Fibroblast of mammary gland (primary cell): ENCODE data around the gene LAMC3.

ENCODE experiments used
- DNase-seq: peaks from one replicate; pipeline ENCODE4 v3.0.0-alpha.2; 2010; ENCODE audit warnings: low read depth
- H3K4me3 ChIP-seq: 2 replicates; pipeline ENCODE4 v1.5.1; 2011; ENCODE audit warnings: low read depth, mild to moderate bottlenecking, low read length, moderate library complexity; ENCODE audit not compliant: control insufficient read depth
- TF ChIP-seq, protein P1 (sequence below): conservative IDR thresholded peaks from 2 replicates; pipeline ENCODE4 v1.5.1; 2011; ENCODE audit warnings: low read depth, low read length, inconsistent platforms; ENCODE audit not compliant: control insufficient read depth, insufficient read depth

The LAMC3 gene

DNA sequence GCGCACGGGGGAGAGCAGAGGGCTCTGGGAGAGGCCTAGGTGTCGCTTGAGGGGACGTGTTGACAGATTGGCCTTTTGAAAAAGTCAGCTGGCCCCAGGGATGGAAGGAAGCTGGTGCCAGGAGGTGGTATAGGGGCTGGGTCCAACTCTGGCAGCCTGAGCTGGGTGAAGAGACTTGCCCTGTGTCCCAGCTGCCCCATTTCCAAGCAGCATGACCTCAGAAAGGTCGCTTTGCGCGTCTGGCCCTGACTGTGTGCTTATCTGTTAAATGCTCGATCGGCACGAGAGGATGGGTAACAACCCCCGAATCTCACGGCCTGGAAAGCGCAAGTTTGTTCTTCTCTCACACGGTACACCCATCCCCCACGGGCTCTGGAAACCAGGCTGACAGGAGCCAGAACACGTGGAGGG, 31.2 kb upstream of the LAMC3 start:
- no peak for DNase-seq
- H3K4me3 ChIP-seq: no peak overlapping the region
- TF ChIP-seq, protein P1, sequence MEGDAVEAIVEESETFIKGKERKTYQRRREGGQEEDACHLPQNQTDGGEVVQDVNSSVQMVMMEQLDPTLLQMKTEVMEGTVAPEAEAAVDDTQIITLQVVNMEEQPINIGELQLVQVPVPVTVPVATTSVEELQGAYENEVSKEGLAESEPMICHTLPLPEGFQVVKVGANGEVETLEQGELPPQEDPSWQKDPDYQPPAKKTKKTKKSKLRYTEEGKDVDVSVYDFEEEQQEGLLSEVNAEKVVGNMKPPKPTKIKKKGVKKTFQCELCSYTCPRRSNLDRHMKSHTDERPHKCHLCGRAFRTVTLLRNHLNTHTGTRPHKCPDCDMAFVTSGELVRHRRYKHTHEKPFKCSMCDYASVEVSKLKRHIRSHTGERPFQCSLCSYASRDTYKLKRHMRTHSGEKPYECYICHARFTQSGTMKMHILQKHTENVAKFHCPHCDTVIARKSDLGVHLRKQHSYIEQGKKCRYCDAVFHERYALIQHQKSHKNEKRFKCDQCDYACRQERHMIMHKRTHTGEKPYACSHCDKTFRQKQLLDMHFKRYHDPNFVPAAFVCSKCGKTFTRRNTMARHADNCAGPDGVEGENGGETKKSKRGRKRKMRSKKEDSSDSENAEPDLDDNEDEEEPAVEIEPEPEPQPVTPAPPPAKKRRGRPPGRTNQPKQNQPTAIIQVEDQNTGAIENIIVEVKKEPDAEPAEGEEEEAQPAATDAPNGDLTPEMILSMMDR: no peak

DNA sequence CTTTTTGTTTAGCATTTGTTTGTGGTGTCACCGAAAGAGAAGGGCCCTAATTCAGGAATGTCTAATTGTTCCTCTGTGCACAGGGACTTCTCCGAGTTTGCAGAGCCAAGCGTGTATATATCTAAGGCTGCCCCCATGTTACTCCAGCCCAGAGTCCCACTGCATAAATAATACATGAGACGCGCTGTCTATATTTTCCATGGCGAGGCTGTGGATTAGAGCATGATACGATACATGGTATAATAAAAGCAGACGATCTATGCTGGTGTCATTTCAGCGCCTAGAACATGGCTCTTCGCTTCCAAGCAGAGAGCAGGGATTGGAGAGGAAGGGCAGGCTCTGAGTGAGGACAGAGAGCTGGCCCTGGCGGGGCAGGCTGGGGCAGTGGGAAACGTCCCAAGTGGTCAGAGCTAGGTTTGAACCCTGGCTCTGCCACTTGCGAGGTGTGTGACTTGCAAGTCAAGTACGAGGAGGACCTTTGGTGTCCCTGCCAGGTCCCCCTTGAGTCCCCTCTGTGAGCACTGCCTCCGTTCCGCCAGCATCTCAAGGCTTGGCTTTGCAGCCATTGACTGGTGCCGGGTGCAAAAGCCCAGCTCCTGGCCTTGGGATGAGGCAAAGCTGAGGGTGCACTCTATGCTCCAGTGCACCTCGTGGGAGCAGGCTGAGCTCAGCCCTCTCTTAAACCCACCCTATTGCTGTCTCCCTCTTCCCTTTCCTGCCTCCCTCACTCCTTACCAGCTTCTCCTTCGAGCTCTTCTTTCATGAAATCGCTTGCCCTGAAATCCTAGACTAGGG, 29.2 kb upstream of the LAMC3 start:
- TF ChIP-seq, protein P1: no peak
- no peak overlapping the region for H3K4me3 ChIP-seq
- no peak for DNase-seq

DNA sequence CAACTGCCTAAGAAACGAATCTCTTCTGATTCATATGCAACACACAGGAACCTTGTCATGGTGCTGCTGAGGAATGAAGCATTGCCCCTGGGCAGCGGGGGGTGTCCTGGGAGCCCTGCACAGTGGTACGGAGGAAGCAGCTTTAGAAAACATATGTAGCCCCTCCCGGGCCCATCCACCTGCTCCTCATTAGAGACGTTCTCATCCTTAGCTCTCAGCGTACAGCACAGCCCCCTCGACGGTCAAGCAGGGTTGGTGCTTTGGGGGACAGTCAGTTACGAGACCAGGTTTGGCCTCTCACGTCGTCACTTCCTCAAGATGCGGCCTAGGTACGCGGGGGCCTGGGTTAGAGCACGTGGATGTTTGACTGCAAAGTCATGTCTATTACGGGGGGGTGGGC, 28.4 kb upstream of the LAMC3 start:
- no peak overlapping the region for H3K4me3 ChIP-seq
- no peak for DNase-seq

DNA sequence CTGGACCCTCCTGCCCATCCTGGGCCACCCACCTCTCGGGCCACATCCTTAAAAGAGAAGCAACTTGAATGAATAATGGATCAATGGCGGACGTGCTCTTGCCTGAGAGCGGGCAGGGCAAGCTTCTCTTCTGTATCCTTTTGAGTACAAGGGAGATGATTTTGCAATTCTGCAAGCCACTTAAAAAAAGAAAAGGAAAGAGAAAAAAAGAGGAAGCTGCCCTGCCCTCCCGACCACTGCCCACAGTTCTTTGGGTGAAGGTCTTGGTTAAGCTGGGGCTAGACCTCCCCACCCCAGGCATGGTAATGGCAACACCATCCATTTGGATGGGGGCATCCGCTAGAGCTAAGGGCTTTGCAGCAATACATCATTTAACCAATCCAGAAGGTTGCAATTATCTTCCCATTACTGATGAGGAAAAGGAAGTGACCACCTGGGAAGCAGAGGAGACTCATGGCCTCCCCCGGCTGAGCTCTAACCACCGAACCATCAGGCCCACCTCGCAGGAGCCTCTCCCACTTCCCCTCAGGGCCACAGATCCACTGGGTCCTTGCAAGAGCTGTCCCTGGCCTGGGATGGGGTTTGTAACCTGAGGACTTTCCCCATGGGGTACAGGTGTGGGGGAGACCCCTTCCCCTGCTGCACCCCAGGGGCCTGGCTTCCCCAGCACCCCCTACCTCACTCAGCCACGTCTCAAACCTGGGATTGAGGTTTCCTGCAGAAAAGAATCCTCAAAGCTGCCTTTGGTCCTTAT, 27.8 kb upstream of the LAMC3 start:
- no peak for DNase-seq
- no peak overlapping the region for H3K4me3 ChIP-seq
- TF ChIP-seq, protein P1: no peak

More for the DNA sequence above, 28.4 kb upstream of the LAMC3 start:
- TF ChIP-seq, protein P1: no peak

DNA sequence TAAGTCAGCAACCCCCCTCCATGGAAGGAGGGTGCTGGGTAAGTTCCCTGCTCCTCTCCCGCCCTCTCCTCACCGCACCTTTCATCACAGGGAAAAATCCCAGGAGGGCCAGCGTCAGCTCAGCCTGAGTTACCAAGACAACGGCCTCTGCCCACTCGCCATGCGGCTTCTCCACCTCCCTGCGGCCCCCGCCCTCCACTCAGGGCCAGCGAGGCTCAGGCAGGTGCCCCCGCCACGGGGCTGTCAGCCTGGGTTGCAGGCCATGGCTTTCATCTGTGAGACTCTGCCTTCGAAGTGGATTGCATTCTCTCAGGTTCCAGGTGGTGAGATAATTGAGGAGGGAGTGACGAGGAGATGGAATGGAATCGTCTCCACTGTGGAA, 27.2 kb upstream of the LAMC3 start:
- H3K4me3 ChIP-seq: no peak overlapping the region
- DNase-seq: no peak
- TF ChIP-seq, protein P1: no peak

DNA sequence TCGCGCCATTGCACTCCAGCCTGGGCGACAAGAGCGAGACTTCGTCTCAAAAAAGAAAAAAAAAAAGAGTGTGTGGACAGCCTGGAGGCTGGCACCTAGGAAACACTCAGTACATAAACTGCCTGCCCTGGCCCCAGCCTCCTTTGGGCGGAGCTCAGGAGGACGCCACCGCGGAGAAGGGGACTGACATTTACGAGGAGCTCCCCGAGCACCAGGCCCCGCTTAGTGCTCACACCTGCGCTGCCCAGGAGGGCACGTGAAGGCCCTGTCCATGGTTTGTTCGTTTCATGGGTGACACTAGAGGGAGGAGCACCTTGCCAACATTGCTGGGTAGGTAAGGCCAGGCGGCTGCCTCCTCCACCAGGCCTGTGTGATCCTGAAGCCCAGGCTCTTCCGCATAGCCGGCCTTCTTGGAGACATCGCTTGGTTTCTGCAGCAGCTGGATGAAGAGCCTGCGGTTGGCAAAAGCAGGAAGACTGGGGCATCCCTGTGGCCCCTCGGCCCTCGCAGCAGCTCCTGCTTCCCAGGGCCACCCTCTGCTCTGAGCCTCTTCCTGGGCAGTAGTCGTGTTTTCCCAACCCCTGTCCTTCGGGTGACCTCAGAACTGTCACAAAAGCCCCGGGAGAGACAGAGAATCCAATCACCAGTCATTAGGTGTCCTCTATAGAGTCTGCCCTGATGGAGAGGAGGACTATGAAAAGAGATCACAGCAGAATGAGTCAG, 26.2 kb upstream of the LAMC3 start:
- TF ChIP-seq, protein P1: no peak
- H3K4me3 ChIP-seq: no peak overlapping the region
- no peak for DNase-seq
